SK-N-SH (cell line): ENCODE results near the gene SNED1. TPM values are rescaled to one million over a fixed set of nuclear protein-coding genes. Genes with fewer than 3 reads are reported as not detected.

Source experiments
- polyA plus RNA-seq, 3 experiments: library from polyadenylated mRNA; depleted of rRNA; stranded (reverse); fragments of >200 nt; gene quantifications; 2 replicates each; pipeline ENCODE4 v1.2.3, GENCODE V29; 2012
- small RNA-seq, 7 experiments: library from RNA; depleted of rRNA; stranded (forward); fragments of <200 nt; gene quantifications; one replicate each; pipeline ENCODE3, GENCODE V24; 2012

Gene SNED1
- polyA plus RNA-seq, 1 of the 3 experiments (the other 2 are of a cell fraction) = 0.03 TPM

Small RNA genes within 50 kb of the gene (small RNA-seq; reads per million reads assigned to genes)
- gene AC005237.2 = 0 reads per million in 7 experiments

Other genes with a start within 250 kb of the SNED1 start
- gene KIF1A, start 178.4 kb upstream of the SNED1 start, polyA plus RNA-seq (2012; rRNA removed) = 0.21 and 0.32 TPM in 2 replicates
- gene AGXT, start 129.8 kb upstream of the SNED1 start, polyA plus RNA-seq (2012; rRNA removed) = not detected in 2 replicates
- not detected in 2 replicates for gene MAB21L4, start 102.5 kb upstream of the SNED1 start, polyA plus RNA-seq (2012; rRNA removed)
- gene CROCC2, start 92.3 kb upstream of the SNED1 start, polyA plus RNA-seq (2012; rRNA removed) = not detected in 2 replicates
- 31.0 and 43.3 TPM in 2 replicates for gene MTERF4, start 103.7 kb downstream of the SNED1 start, polyA plus RNA-seq (2012; rRNA removed)
- 6.3 and 6.6 TPM in 2 replicates for gene PASK, start 150.9 kb downstream of the SNED1 start, polyA plus RNA-seq (2012; rRNA removed)
- gene PPP1R7, start 151.8 kb downstream of the SNED1 start, polyA plus RNA-seq (2012; rRNA removed) = 47.2 and 56.9 TPM in 2 replicates
- 0.68 and 0.81 TPM in 2 replicates for gene ANO7, start 190.1 kb downstream of the SNED1 start, polyA plus RNA-seq (2012; rRNA removed)